HEK293 (cell line): ENCODE data around the gene CTIF.
A peak's percentile ranks its signal among the peaks of the same experiment; 100 is the strongest.

Experiments used
- CTCF ChIA-PET: fragments of 350-600 bp; formaldehyde crosslinking; extraction: SDS; loops from one replicate; lab custom pipeline; 2021; ENCODE audit warnings: antibody characterized with exemption; lab: Yijun Ruan, JAX
- POLR2A ChIA-PET: fragments of 300-600 bp; formaldehyde crosslinking; extraction: SDS; loops from one replicate; lab custom pipeline; 2020; ENCODE audit warnings: antibody characterized with exemption, inconsistent platforms; lab: Yijun Ruan, JAX
- H3K27ac ChIP-seq: fragments of 200-500 bp; sonication (Bioruptor generic); 2 replicates; pipeline ENCODE4 v1.5.1; 2014; ENCODE audit warnings: low read depth, low read length, control low read depth, inconsistent platforms; ENCODE audit errors: extremely low read depth
- H3K36me3 ChIP-seq, 2 experiments: fragments of 200-500 bp in 1 of 2; sonication (Bioruptor generic) in 1 of 2; 1 replicate in 1 of 2; 2 replicates in 1 of 2; pipeline ENCODE4 v1.5.1; 2014 to 2017; ENCODE audit warnings: inconsistent platforms in 2 of 2, low read length in 2 of 2; ENCODE audit not compliant: control insufficient read depth in 2 of 2, insufficient read depth in 1 of 2
- H3K4me1 ChIP-seq: fragments of 200-500 bp; sonication (Bioruptor generic); 2 replicates; pipeline ENCODE4 v1.5.1; 2014; ENCODE audit warnings: mild to moderate bottlenecking, low read length, inconsistent platforms; ENCODE audit not compliant: control insufficient read depth, insufficient read depth
- H3K4me3 ChIP-seq: 2 replicates; pipeline ENCODE4 v1.5.1; 2011; ENCODE audit warnings: low read depth, mild to moderate bottlenecking, control low read depth, low read length, moderate library complexity
- H3K9me3 ChIP-seq: fragments of 200-500 bp; sonication (Bioruptor generic); 2 replicates; pipeline ENCODE4 v1.5.1; 2014; ENCODE audit warnings: low read depth, low read length, inconsistent platforms; ENCODE audit not compliant: control insufficient read depth, insufficient read depth
- EGR2 ChIP-seq: fragments of 450-650 bp; formaldehyde crosslinking; IDR thresholded peaks from 2 replicates; pipeline ENCODE4 v1.5.1; 2016; ENCODE audit warnings: low read depth, missing biosample characterization, missing genetic modification characterization
- HIC1 ChIP-seq: fragments of 450-650 bp; formaldehyde crosslinking; IDR thresholded peaks from 2 replicates; pipeline ENCODE4 v1.5.1; 2016; ENCODE audit warnings: missing biosample characterization, missing genetic modification characterization
- KLF17 ChIP-seq: fragments of 450-650 bp; formaldehyde crosslinking; IDR thresholded peaks from 2 replicates; pipeline ENCODE4 v1.5.1; 2016; ENCODE audit warnings: missing biosample characterization, missing genetic modification characterization
- OSR2 ChIP-seq: fragments of 450-650 bp; formaldehyde crosslinking; IDR thresholded peaks from 2 replicates; pipeline ENCODE4 v1.5.1; 2016; ENCODE audit warnings: missing biosample characterization, missing genetic modification characterization
- PRDM4 ChIP-seq: fragments of 450-650 bp; formaldehyde crosslinking; IDR thresholded peaks from 2 replicates; pipeline ENCODE4 v1.5.1; 2017; ENCODE audit warnings: missing biosample characterization, missing genetic modification characterization
- TCF7L2 ChIP-seq: IDR thresholded peaks from 2 replicates; pipeline ENCODE4 v1.6.1; 2011; ENCODE audit warnings: low read depth, mild to moderate bottlenecking, inconsistent platforms, low read length, moderate library complexity, borderline replicate concordance
- ZBTB17 ChIP-seq: fragments of 450-650 bp; formaldehyde crosslinking; IDR thresholded peaks from 2 replicates; pipeline ENCODE4 v1.5.1; 2016; ENCODE audit warnings: missing biosample characterization, missing genetic modification characterization
- ZFHX2 ChIP-seq: fragments of 450-650 bp; formaldehyde crosslinking; conservative IDR thresholded peaks from 2 replicates; pipeline ENCODE4 v1.5.1; 2016; ENCODE audit warnings: missing biosample characterization, missing genetic modification characterization
- ZNF132 ChIP-seq: fragments of 450-650 bp; formaldehyde crosslinking; IDR thresholded peaks from 2 replicates; pipeline ENCODE4 v1.5.1; 2017; ENCODE audit warnings: missing biosample characterization, missing genetic modification characterization, borderline replicate concordance
- ZNF148 ChIP-seq: fragments of 450-650 bp; formaldehyde crosslinking; IDR thresholded peaks from 2 replicates; pipeline ENCODE4 v1.5.0; 2017; ENCODE audit warnings: missing biosample characterization, missing genetic modification characterization, borderline replicate concordance
- ZNF174 ChIP-seq: fragments of 450-650 bp; formaldehyde crosslinking; IDR thresholded peaks from 2 replicates; pipeline ENCODE4 v1.5.0; 2017; ENCODE audit warnings: missing biosample characterization, mild to moderate bottlenecking, missing genetic modification characterization
- ZNF2 ChIP-seq: fragments of 450-650 bp; formaldehyde crosslinking; IDR thresholded peaks from 2 replicates; pipeline ENCODE4 v1.5.1; 2016; ENCODE audit warnings: missing biosample characterization, missing genetic modification characterization
- ZNF274 ChIP-seq, 2 experiments: fragments of 200-500 bp in 1 of 2; fragments of 450-650 bp in 1 of 2; sonication (Bioruptor generic) in 1 of 2; formaldehyde crosslinking in 1 of 2; IDR thresholded peaks; 2 replicates each; pipeline versions ENCODE4 v1.5.1 to v1.6.1; 2014 to 2016; ENCODE audit warnings: borderline replicate concordance in 1 of 2, inconsistent platforms in 1 of 2, low read length in 1 of 2, missing biosample characterization in 1 of 2, missing genetic modification characterization in 1 of 2
- ZNF398 ChIP-seq: fragments of 450-650 bp; formaldehyde crosslinking; IDR thresholded peaks from 2 replicates; pipeline ENCODE4 v1.5.1; 2017; ENCODE audit warnings: missing biosample characterization, missing genetic modification characterization
- ZNF600 ChIP-seq: fragments of 450-650 bp; formaldehyde crosslinking; IDR thresholded peaks from 2 replicates; pipeline ENCODE4 v1.5.1; 2016; ENCODE audit warnings: missing biosample characterization, missing genetic modification characterization
- ZNF768 ChIP-seq: fragments of 450-650 bp; formaldehyde crosslinking; IDR thresholded peaks from 2 replicates; pipeline ENCODE4 v1.5.1; 2018; ENCODE audit warnings: missing biosample characterization, mild to moderate bottlenecking, missing genetic modification characterization
- ZNF791 ChIP-seq: fragments of 450-650 bp; formaldehyde crosslinking; IDR thresholded peaks from 2 replicates; pipeline ENCODE4 v1.5.1; 2016; ENCODE audit warnings: missing biosample characterization, missing genetic modification characterization
- ZSCAN18 ChIP-seq: fragments of 450-650 bp; formaldehyde crosslinking; IDR thresholded peaks from 2 replicates; pipeline ENCODE4 v1.5.1; 2016; ENCODE audit warnings: missing biosample characterization, missing genetic modification characterization

The CTIF gene

GRCh38 chr18:48782381-48782861 lies 243.6 kb downstream of the CTIF start (continued):
- no peak for TF ChIP-seq PRDM4 (tag by site-specific recombination)

GRCh38 chr18:48783616-48784520 lies 245.0 kb downstream of the CTIF start:
- Histone ChIP-seq H3K4me1 (peaks cover 5% of the 10 kb centered on the region; the same call in 1 of the 2 replicates), H3K27ac (no peak overlapping the region), H3K4me3 (no peak overlapping the region), H3K36me3 (peaks cover 0 to 2% of the 10 kb centered on the region in 2 experiments; a peak in 1 of 3 replicates), H3K9me3 (no peaks in the 10 kb centered on the region)
- TF ChIP-seq ZNF768 (no peak), ZNF398 (no peak), EGR2 (tag by site-specific recombination) (peak; percentile 79), ZFHX2 (tag by site-specific recombination) (peak; percentile 53), ZNF600 (0 out of 2 replicates have a peak, but pooled peaks have one; percentile 29), OSR2 (tag by site-specific recombination) (no peak), ZSCAN18 (tag by site-specific recombination) (no peak)
- POLR2A ChIA-PET = interaction anchor here (0.9 kb wide), 1 partner anchor 161 kb away, joined by 3 read pairs; no protein-coding TSS in a partner anchor
- CTCF ChIA-PET = interaction anchor here (0.6 to 1.2 kb wide), 4 partner anchors 10 to 395 kb away, joined by 3 to 4 read pairs (median 4); no protein-coding TSS in a partner anchor

- CTCF ChIA-PET = interaction anchor here (4.5 kb wide), 1 partner anchor 8 kb away, joined by 28 read pairs; no protein-coding TSS in a partner anchor
- H3K36me3 ChIP-seq = peaks cover 0 to 7% of the 10 kb centered on the region in 2 experiments; a peak in 1 of 3 replicates
- H3K4me1 ChIP-seq = peaks cover 5% of the 10 kb centered on the region; the same call in 1 of the 2 replicates
- POLR2A ChIA-PET = no interaction called here
- H3K4me3 ChIP-seq = no peak overlapping the region
- TF ChIP-seq HIC1 (tag by site-specific recombination) (no peak), ZNF148 (no peak), KLF17 (no peak), ZBTB17 (tag by site-specific recombination) (no peak), ZNF2 (tag by site-specific recombination) (no peak), ZNF174 (tag by site-specific recombination) (no peak), TCF7L2 (no peak), ZNF274 (IDR thresholded peaks at IDR 0.05; ENCODE audit: low read length) (no peak), ZNF274 (tag by site-specific recombination; IDR thresholded peaks at IDR 0.05; ENCODE audit: borderline replicate concordance) (no peak), ZNF791 (no peak), ZNF132 (tag by site-specific recombination) (no peak)
- no peaks in the 10 kb centered on the region for H3K9me3 ChIP-seq
- H3K27ac ChIP-seq = no peak overlapping the region
These were observed 245.8 kb downstream of the CTIF start for GRCh38 chr18:48784656-48785055.
